RWPE1 (cell line): ENCODE results near the gene PDIA6.

Source experiments
- CTCF ChIA-PET: fragments of 350-600 bp; sonication (Branson Sonifier 250); formaldehyde crosslinking; extraction: SDS; loops from one replicate; lab custom pipeline; 2021; lab: Yijun Ruan, JAX
- POLR2A ChIA-PET: fragments of 400-600 bp; formaldehyde crosslinking; extraction: SDS; loops from one replicate; lab custom pipeline; 2020; ENCODE audit warnings: antibody characterized with exemption; ENCODE audit not compliant: low non-redundant PET; lab: Yijun Ruan, JAX
- DNase-seq: peaks from one replicate; pipeline ENCODE4 v3.0.0; 2012; ENCODE audit warnings: low spot score
- H3K27ac ChIP-seq: fragments of 450-650 bp; 2 replicates; pipeline ENCODE4 v1.5.1; 2017
- CTCF ChIP-seq: fragments of 450-650 bp; conservative IDR thresholded peaks from 2 replicates; pipeline ENCODE4 v1.5.1; 2017; ENCODE audit warnings: low read depth, mild to moderate bottlenecking

The PDIA6 gene

DNA sequence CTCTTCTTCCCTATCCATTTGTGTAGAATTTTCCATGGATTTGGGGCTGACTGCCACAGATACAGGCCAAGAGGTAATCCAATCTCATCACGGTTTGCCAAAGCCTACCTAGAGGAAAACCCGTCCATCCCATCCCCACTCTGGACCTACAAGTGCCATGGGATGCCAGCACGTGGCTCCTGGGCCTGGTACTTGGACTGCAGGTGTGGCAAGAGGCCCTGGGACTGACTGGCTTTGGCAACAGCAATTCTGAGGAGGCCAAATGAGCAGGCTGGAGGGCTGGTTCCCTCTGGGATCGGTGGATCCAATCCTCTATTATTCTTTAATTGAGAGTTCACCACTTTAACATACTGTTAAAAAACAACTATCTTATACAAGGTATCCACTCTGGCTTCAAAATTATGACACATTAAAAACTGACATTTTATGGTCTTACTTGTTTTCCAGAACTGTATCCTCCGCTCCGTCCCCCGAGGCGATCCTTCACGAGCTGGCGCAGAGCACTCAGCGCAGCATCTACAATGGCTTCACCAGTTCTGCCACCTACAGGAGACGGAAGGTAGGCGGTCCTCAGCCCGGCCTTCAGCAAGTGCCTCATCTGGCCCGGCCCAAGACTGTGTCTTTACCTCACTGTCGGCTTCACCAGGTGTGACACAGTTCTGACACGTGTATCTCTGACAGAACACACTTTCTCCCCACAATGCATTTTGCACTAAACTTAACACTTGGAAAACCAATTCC, 19.8 kb downstream of the PDIA6 start:
- CTCF ChIA-PET, result no interaction called here
- POLR2A ChIA-PET, result no interaction called here
- TF ChIP-seq CTCF, result no peak
- no peak for DNase-seq
- no peak overlapping the region for H3K27ac ChIP-seq

GRCh38 chr2:10792001-10792634, 20.5 kb downstream of the PDIA6 start:
- POLR2A ChIA-PET, result no interaction called here
- no peak for DNase-seq

GRCh38 chr2:10790228-10790973, 22.2 kb downstream of the PDIA6 start:
- POLR2A ChIA-PET, result no interaction called here
- H3K27ac ChIP-seq, result no peak overlapping the region
- CTCF ChIA-PET, result interaction anchor here (0.6 kb wide), 1 partner anchor 18 kb away, joined by 3 read pairs; no protein-coding TSS in a partner anchor
- no peak for TF ChIP-seq CTCF
- DNase-seq, result no peak

More at GRCh38 chr2:10792001-10792634, 20.5 kb downstream of the PDIA6 start:
- H3K27ac ChIP-seq, result no peak overlapping the region
- no peak for TF ChIP-seq CTCF
- CTCF ChIA-PET, result interaction anchor here (0.5 to 0.6 kb wide), 3 partner anchors 65 to 517 kb away, joined by 3 to 7 read pairs (median 3); partner anchors contain the start of gene ATP6V1C2

GRCh38 chr2:10788855-10789254, 23.7 kb downstream of the PDIA6 start:
- TF ChIP-seq CTCF, result no peak
- ChIA-PET POLR2A (interaction anchor here (0.6 kb wide), 1 partner anchor 13 kb away, joined by 4 read pairs; no protein-coding TSS in a partner anchor), CTCF (no interaction called here)
- H3K27ac ChIP-seq, result no peak overlapping the region
- no peak for DNase-seq

GRCh38 chr2:10787176-10787968, 25.2 kb downstream of the PDIA6 start:
- TF ChIP-seq CTCF, result no peak
- no peak for DNase-seq
- CTCF ChIA-PET, result interaction anchor here (0.6 kb wide), 1 partner anchor 21 kb away, joined by 4 read pairs; no protein-coding TSS in a partner anchor
- POLR2A ChIA-PET, result no interaction called here
- no peak overlapping the region for H3K27ac ChIP-seq
